C4-2B (cell line): ENCODE results near the gene KIF26B.

Experiments
- H3K27ac ChIP-seq: fragments of 450-650 bp; 2 replicates; pipeline ENCODE4 v1.5.1; 2017
- ZFX ChIP-seq: fragments of 450-650 bp; IDR thresholded peaks from 2 replicates; pipeline ENCODE4 v1.6.1; 2017
- TF ChIP-seq, protein P1 (sequence below): fragments of 450-650 bp; conservative IDR thresholded peaks from 2 replicates; pipeline ENCODE4 v1.5.1; 2017; ENCODE audit warnings: mild to moderate bottlenecking

Gene KIF26B

DNA sequence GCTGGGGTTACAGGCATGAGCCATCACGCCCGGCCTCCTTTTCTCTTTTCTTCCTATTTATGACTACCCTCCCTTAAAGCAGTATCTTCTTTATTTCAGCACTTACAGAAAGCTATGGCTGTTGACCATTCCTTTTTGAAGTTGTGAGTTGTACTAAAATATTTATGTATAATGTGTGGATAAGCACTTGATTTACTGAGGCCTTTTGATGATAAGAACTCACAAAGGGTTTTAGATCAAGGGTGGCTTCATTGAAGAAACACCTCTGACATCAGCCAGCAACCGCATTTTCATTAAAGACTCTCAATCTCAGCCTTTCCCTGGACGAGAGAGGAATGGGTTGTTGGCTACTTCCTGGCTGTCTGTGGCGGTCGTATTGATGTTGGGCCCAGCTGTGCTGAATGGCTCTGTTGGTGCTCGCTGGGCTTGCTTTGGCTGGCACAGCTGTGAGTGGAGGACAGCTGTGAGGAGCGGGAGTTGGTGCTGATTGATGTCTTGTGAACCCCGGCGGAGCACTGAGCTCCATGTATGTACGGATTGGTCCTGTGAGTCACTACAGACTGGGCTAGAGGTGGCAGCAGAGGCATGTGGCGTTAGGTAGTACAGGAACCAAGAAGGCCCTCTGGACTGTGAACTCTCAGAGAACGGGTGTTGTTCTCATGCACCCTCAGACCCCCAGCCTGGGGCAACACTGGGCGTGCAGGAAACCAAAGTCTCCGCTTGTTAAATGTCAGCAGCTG lies 208.8 kb downstream of the KIF26B start:
- TF ChIP-seq, protein P1, sequence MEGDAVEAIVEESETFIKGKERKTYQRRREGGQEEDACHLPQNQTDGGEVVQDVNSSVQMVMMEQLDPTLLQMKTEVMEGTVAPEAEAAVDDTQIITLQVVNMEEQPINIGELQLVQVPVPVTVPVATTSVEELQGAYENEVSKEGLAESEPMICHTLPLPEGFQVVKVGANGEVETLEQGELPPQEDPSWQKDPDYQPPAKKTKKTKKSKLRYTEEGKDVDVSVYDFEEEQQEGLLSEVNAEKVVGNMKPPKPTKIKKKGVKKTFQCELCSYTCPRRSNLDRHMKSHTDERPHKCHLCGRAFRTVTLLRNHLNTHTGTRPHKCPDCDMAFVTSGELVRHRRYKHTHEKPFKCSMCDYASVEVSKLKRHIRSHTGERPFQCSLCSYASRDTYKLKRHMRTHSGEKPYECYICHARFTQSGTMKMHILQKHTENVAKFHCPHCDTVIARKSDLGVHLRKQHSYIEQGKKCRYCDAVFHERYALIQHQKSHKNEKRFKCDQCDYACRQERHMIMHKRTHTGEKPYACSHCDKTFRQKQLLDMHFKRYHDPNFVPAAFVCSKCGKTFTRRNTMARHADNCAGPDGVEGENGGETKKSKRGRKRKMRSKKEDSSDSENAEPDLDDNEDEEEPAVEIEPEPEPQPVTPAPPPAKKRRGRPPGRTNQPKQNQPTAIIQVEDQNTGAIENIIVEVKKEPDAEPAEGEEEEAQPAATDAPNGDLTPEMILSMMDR: no peak
- TF ChIP-seq ZFX: no peak
- H3K27ac ChIP-seq: no peak overlapping the region

DNA sequence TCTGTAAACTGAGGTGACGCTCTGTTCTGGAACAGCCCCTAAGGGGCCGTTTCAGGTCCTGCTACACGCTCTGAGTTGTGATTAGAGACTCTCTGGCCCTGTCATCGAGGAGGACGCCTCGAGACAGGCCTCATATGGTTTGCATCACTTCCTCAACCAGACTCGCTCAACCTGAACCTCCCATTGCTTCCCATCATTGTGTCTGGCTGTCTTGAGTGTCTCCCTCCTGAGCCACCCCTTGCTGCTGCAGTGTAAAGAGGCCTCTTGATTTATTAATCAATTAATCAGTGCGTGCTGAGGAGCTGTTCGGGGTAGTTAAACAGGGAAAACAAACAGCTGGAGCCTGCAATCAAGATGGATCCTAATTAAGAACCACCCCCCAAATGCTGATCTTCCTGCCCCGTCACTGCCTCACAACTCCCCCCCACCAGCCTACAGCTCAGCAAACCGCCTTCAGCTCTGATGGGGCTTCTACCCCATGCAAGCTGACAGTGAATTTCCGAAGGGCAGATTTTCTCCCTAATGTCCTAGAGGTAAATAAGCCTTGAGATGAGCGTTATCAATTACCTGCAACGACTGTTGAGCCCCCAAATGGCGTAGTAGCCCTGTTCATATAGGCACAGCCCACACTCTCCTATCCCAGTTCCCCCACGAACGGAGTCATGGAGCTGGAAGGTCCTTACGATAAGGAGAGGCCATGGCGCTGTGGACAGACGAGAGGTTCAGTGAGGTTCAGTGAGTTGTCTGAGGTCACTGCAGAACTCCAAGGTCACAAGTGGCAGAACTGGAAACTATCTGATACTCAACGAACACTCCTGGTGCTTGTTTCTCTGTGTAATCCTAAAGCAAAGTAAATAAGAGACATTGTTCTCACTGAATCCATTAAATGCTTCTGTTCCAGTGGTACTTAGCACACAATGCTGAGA lies 210.6 kb downstream of the KIF26B start:
- H3K27ac ChIP-seq: no peak overlapping the region
- TF ChIP-seq ZFX: no peak
- TF ChIP-seq, protein P1: no peak

DNA sequence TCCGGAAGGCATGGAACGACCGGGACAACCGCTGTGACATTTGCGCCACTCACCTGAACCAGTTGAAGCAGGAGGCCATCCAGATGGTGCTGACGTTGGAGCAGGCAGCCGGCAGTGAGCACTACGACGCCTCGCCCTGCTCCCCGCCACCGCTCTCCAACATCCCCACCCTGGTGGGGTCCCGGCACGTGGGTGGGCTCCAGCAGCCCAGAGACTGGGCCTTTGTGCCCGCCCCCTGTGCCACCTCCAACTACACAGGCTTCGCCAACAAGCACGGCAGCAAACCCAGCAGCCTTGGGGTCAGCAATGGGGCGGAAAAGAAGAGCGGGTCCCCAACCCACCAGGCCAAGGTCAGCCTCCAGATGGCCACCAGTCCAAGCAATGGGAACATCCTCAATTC lies 212.1 kb downstream of the KIF26B start:
- TF ChIP-seq, protein P1: no peak
- no peak for TF ChIP-seq ZFX
- no peak overlapping the region for H3K27ac ChIP-seq

DNA sequence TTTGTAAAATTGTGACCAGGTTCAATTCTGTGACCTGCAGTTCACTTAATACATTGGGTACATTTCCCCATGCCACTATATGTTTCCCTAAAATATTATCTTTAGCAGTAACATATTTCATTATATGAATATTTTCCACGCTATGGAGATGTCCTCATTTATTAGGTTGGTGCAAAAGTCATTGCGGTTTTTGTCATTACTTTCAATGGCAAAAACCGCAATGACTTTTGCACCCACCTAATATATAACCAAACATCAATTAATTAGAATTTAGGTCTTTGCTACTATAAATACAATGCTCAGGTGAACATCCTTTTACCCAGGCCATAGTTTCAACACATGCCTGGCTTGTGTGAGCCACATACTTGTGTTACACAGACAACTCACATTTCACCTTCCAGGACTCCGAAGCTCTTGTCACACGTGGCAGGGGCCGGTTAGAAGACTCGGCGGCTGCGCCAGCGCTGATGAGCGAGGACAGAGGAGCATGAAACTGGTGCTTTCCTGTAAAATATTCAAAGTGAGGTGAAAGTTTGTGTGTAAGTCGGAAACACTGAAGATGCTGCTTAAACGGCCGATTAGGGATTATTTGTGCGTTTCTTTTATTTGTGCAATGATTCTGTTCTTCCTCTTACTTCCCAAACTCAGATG lies 215.5 kb downstream of the KIF26B start:
- H3K27ac ChIP-seq: no peak overlapping the region
- TF ChIP-seq, protein P1: no peak

DNA sequence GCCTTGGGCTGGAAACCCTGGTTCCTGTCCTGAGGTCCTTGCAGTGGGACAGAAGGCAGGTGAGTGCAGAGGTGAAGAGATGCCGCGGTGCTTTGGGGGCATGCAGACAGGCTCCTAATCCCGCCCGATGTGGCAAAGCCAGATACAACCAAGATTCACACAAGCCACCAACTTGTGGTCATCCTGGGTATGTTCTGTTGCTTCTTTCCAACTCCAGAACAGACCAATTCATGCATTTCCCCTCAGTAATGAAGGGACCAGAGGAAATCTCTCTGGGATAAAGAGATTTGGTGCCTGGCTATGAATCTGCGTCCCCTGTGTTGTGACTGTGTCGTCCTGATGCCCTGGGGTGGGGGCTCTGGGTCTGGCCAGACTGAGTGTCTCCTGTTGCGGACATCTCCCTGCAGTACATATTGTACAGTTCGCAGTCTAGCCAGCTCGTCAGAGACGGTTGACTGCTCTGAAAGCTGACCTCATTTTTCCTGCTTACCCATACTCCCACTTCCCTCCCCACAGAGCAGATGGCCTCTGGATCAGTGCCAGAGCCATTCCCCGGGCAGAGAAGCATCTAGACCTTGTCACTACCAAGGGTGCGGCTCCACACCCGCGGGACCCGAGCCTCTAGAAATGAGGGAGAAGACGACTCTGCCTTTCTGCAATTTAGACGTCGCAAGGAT lies 216.3 kb downstream of the KIF26B start:
- no peak for TF ChIP-seq ZFX
- TF ChIP-seq, protein P1: no peak
- no peak overlapping the region for H3K27ac ChIP-seq

DNA sequence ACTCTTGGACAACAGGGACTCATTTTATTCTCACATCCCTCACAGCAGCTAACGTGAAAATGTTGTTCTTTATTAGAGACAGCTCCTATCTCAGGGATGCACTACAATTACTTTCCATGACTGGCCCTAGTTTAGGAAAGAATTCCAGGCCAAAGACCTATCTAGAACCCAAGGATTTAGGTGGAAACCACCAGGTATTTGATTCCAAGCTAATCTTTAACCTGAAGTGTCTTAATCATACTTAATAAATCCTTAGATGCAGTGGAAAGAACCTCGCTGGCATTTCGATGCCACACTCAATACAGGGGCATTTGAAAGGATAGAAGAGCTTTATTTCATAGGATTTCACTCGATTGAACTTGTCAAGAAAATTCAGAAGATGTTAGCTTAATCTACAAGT lies 218.3 kb downstream of the KIF26B start:
- no peak for TF ChIP-seq ZFX
- TF ChIP-seq, protein P1: no peak
- no peak overlapping the region for H3K27ac ChIP-seq
